Thyroid gland (tissue), 4 donors: Measurements from ENCODE around the gene PPP2R1A. TPM values are rescaled to one million over a fixed set of nuclear protein-coding genes. Genes with fewer than 3 reads are reported as not detected.
A peak's percentile ranks its signal among the peaks of the same experiment; 100 is the strongest.
"Not testable (repeated sequence)": the region's sequence is repeated elsewhere in the genome, so short reads cannot be mapped to it uniquely, and the experiment has no call there.

ENCODE experiments used
- DNase-seq, 2 donors: peaks; one replicate each; pipeline ENCODE4 v3.0.0-alpha.2; 2019
- H3K27ac ChIP-seq, 3 donors: fragments of 200-600 bp; sonication (generic); 1 replicate in 2 of 3; 2 replicates in 1 of 3; pipeline ENCODE4 v1.5.1; 2016 to 2019; ENCODE audit warnings: mild to moderate bottlenecking in 1 of 3, moderate library complexity in 1 of 3
- H3K27me3 ChIP-seq: fragments of 200-600 bp; sonication (generic); one replicate; pipeline ENCODE4 v1.5.1; 2019
- H3K36me3 ChIP-seq, 2 donors: fragments of 200-600 bp; sonication (generic); one replicate each; pipeline ENCODE4 v1.5.1; 2016 to 2019
- H3K4me1 ChIP-seq, 2 donors: fragments of 200-600 bp; sonication (generic); one replicate each; pipeline ENCODE4 v1.5.1; 2017 to 2019
- H3K4me3 ChIP-seq, 3 donors: fragments of 200-600 bp; sonication (generic); replicated peaks in 1 of 3; 1 replicate in 2 of 3; 2 replicates in 1 of 3; pipeline ENCODE4 v1.5.1; 2016; ENCODE audit warnings: mild to moderate bottlenecking in 1 of 3
- H3K9me3 ChIP-seq: fragments of 200-600 bp; sonication (generic); one replicate; pipeline ENCODE4 v1.5.1; 2017
- POLR2A ChIP-seq, 2 donors: fragments of 450-650 bp; IDR thresholded peaks; one replicate each; pipeline ENCODE4 v1.6.1; 2017; ENCODE audit warnings: antibody characterized with exemption in 2 of 2, mild to moderate bottlenecking in 2 of 2, moderate library complexity in 1 of 2
- WGBS, 2 donors: methylation state at CpG; one replicate each; pipeline ENCODE4 v1.1.5; 2017; 5-methylcytosine and 5-hydroxymethylcytosine counted together
- intact Hi-C: fragments of 100-400 bp; cut with DNase I; formaldehyde crosslinking; loops from one replicate; pipeline ENCODE4 v1.15.1; 2023
- total RNA-seq, 4 donors: library from RNA; depleted of rRNA; stranded (reverse); fragments of >200 nt; gene quantifications; one replicate each; pipeline ENCODE4 v1.2.3, GENCODE V29; 2016
- TF ChIP-seq, protein P1 (sequence below), 6 experiments: fragments of 200-600 bp in 3 of 6; fragments of 450-650 bp in 3 of 6; sonication (generic) in 3 of 6; IDR thresholded peaks; one replicate each; pipeline ENCODE4 v1.5.1; 2016 to 2019; ENCODE audit warnings: antibody characterized with exemption in 6 of 6, mild to moderate bottlenecking in 2 of 6, inconsistent platforms in 1 of 6, moderate library complexity in 1 of 6

PPP2R1A gene
- total RNA-seq, 4 donors from 2014 or later: 120 to 272 (median 258) TPM

GRCh38 chr19:52258426-52258825, 68.6 kb downstream of the PPP2R1A start:
- no peak overlapping the region for H3K4me3 ChIP-seq
- DNase-seq: no peak
- H3K36me3 ChIP-seq: no peaks in the 10 kb centered on the region
- H3K4me1 ChIP-seq: no peaks in the 10 kb centered on the region
- H3K27me3 ChIP-seq: no peaks in the 10 kb centered on the region
- H3K27ac ChIP-seq: no peak overlapping the region
- TF ChIP-seq POLR2A (IDR thresholded peaks at IDR 0.05): no peak
- TF ChIP-seq, protein P1, sequence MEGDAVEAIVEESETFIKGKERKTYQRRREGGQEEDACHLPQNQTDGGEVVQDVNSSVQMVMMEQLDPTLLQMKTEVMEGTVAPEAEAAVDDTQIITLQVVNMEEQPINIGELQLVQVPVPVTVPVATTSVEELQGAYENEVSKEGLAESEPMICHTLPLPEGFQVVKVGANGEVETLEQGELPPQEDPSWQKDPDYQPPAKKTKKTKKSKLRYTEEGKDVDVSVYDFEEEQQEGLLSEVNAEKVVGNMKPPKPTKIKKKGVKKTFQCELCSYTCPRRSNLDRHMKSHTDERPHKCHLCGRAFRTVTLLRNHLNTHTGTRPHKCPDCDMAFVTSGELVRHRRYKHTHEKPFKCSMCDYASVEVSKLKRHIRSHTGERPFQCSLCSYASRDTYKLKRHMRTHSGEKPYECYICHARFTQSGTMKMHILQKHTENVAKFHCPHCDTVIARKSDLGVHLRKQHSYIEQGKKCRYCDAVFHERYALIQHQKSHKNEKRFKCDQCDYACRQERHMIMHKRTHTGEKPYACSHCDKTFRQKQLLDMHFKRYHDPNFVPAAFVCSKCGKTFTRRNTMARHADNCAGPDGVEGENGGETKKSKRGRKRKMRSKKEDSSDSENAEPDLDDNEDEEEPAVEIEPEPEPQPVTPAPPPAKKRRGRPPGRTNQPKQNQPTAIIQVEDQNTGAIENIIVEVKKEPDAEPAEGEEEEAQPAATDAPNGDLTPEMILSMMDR (IDR thresholded peaks at IDR 0.05): no peak
- 93 to 95% methylated on average over 5 of the region's 5 CpGs for WGBS, 2 donors
- no peaks in the 10 kb centered on the region for H3K9me3 ChIP-seq
- intact Hi-C loops: no loop called here

DNA sequence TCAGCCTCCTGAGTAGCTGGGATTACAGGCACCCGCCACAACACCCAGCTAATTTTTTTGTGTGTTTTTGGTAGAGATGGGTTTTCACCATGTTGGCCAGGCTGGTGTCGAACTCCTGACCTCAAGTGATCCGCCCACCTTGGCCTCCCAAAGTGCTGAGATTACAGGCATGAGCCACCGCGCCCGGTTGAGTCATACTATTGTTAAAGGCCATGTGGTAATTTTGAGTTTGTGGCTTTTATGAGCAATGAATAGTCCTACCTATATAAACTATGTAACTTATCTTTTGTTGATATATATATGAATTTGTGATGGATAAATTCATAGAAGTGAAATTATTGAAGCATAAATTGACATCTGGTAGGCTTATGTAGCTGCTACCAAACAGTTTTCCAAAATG, 75.7 kb downstream of the PPP2R1A start:
- whole genome bisulfite sequencing, 2 donors: 95% methylated on average over 6 of the region's 6 CpGs

DNA sequence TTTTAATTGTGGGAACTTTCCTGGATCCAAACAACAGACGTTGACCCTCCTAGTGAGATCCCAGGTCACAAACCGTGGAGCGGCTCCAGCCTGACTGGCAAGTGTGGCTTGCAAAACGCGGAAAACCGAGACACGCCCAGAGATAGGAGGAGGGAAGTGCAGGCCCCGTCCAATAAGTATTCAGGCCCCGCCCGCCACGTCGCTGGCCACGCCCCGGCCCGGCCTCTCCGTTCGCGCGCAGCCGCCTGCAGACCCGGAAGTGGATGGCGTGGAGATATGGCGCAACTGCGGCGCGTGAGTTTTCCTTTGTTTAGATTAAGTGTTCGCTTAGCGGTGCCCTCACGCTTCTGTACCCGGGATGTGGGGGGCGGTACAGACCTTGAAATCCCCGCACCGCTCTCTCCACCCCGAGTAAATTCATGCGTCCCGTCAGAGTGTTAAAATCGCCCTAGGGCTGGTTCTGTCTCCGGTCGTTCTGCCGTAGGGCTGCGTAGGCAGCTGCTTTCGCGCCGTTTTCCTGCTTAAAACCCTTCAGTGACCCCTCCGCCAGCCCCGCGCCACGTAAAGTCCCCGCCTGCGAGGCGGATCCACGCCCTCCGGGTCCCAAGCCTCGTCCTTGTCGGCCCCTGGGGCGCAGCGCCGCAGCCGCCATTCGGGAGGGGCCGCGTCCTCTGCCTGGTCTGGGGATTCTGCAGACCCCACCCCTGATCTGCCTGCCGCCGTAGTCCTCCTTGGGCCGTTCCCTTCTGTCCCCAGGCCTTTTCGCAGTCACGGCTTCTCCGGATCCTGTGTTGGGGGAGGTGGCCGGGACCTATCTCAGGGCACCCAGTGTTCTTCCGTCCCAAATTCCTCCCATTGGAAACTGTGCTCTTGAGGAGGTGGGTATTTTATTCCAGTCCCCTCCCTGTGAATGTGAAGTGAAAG, 79.7 kb downstream of the PPP2R1A start, which contains the start of gene ZNF766:
Gene ZNF766 (plus strand): TSS at position 250 of the 924 bp plus-strand sequence. CDS start 27 bp downstream, at position 277.
- Histone ChIP-seq H3K27ac (peak within 1 kb of the TSS; percentile 86 to 92 (median 88)), H3K36me3 (no peaks in the 10 kb centered on the region), H3K4me3 (peak within 1 kb of the TSS; percentile 64 to 95 (median 77)), H3K4me1 (peaks cover 17% of the 10 kb centered on the region in 2 donors), H3K27me3 (no peaks in the 10 kb centered on the region), H3K9me3 (no peaks in the 10 kb centered on the region)
- TF ChIP-seq, protein P1 (IDR thresholded peaks at IDR 0.05): no peak
- peak in 1 of 2 donors; percentile 92 for TF ChIP-seq POLR2A (IDR thresholded peaks at IDR 0.05)
- intact Hi-C loops: no loop called here
- DNase-seq: peak; percentile 98 to 99
- 0% methylated on average over 30 to 49 of the region's 70 CpGs for WGBS, 2 donors

More for the DNA sequence above, 75.7 kb downstream of the PPP2R1A start:
- H3K27me3 ChIP-seq, H3K4me3 ChIP-seq, H3K4me1 ChIP-seq, H3K9me3 ChIP-seq, H3K36me3 ChIP-seq, H3K27ac ChIP-seq, DNase-seq, intact Hi-C loops: not testable (repeated sequence)

GRCh38 chr19:52270266-52270885, 80.5 kb downstream of the PPP2R1A start:
- Histone ChIP-seq H3K27me3 (no peaks in the 10 kb centered on the region), H3K4me3 (peak overlapping the region; percentile 64 to 95 (median 77)), H3K9me3 (no peaks in the 10 kb centered on the region), H3K4me1 (peaks cover 17 to 20% of the 10 kb centered on the region in 2 donors), H3K27ac (peak overlapping the region; percentile 86 to 92 (median 88)), H3K36me3 (no peaks in the 10 kb centered on the region)
- DNase-seq: peak in 1 of 2 donors; percentile 11
- TF ChIP-seq, protein P1 (IDR thresholded peaks at IDR 0.05): no peak
- TF ChIP-seq POLR2A (IDR thresholded peaks at IDR 0.05): no peak
- WGBS, 2 donors: 3 to 5% methylated on average over 11 of the region's 11 CpGs
- intact Hi-C loops: no loop called here

DNA sequence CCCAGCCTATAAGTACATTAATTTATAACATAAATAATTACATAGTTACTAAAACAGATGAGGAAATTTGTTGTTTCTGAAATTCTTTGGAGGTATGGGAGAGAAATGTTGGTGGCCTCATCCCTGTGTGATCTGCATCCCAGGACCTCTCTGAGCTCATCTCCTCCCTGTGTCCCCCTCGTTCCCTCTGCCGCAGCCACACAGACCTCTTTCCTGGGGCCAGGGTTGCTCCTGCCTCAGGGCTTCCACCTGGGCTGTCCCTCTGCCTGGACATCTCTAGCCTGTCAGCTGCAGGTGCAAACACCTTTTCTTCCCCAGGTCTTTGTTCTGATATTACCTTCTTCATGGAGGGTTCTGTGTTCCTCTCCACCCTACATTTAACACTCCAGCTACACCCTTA, 83.4 kb downstream of the PPP2R1A start:
- Histone ChIP-seq H3K36me3 (no peaks in the 10 kb centered on the region), H3K4me3 (no peak overlapping the region), H3K27ac (no peak overlapping the region), H3K4me1 (peaks cover 19 to 35% of the 10 kb centered on the region in 2 donors), H3K9me3 (no peaks in the 10 kb centered on the region), H3K27me3 (no peaks in the 10 kb centered on the region)
- 97 to 100% methylated on average over 2 of the region's 2 CpGs for WGBS, 2 donors
- TF ChIP-seq, protein P1 (IDR thresholded peaks at IDR 0.05): no peak
- TF ChIP-seq POLR2A (IDR thresholded peaks at IDR 0.05): no peak
- intact Hi-C loops: no loop called here
- no peak for DNase-seq
